HFF-Myc (cell line): Measurements from ENCODE around the gene KCTD21.

Experiments used
- DNase-seq: peaks from one replicate; pipeline ENCODE4 v3.0.0-alpha.2; 2011; ENCODE audit warnings: low read depth; ENCODE audit errors: extremely low read depth
- H3K4me3 ChIP-seq: replicated peaks from 2 replicates; pipeline ENCODE4 v1.5.1; 2011; ENCODE audit warnings: low read depth, mild to moderate bottlenecking, control low read depth, low read length
- TF ChIP-seq, protein P1 (sequence below): IDR thresholded peaks from 2 replicates; pipeline ENCODE4 v1.5.1; 2012; ENCODE audit warnings: mild to moderate bottlenecking, low read depth, low read length, control low read depth; ENCODE audit errors: missing control alignments

KCTD21 gene

GRCh38 chr11:78205256-78205655 is 16.8 kb upstream of the KCTD21 start:
- TF ChIP-seq, protein P1, sequence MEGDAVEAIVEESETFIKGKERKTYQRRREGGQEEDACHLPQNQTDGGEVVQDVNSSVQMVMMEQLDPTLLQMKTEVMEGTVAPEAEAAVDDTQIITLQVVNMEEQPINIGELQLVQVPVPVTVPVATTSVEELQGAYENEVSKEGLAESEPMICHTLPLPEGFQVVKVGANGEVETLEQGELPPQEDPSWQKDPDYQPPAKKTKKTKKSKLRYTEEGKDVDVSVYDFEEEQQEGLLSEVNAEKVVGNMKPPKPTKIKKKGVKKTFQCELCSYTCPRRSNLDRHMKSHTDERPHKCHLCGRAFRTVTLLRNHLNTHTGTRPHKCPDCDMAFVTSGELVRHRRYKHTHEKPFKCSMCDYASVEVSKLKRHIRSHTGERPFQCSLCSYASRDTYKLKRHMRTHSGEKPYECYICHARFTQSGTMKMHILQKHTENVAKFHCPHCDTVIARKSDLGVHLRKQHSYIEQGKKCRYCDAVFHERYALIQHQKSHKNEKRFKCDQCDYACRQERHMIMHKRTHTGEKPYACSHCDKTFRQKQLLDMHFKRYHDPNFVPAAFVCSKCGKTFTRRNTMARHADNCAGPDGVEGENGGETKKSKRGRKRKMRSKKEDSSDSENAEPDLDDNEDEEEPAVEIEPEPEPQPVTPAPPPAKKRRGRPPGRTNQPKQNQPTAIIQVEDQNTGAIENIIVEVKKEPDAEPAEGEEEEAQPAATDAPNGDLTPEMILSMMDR: no peak
- H3K4me3 ChIP-seq: no peak overlapping the region
- DNase-seq: no peak

DNA sequence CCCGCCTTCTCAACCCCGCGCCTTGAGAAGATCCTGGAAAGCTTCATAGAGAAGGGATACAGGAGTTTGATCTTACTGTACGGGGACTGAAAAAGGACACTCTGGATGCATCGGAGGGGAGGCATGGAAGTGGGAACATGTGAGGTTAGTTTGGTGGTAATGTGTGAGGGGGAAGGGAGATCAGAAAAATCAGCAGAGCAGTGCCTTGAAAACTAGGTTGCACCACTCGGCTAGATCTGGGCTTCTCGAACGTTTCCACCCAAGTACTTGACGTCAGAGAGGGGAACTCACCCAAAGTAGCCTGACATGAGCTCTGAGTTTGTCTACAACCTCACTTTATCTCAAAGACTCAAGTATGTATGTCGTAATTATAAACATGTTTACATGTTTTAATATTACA is 14.8 kb upstream of the KCTD21 start:
- TF ChIP-seq, protein P1: no peak
- no peak overlapping the region for H3K4me3 ChIP-seq
- no peak for DNase-seq

- H3K4me3 ChIP-seq: no peak overlapping the region
- TF ChIP-seq, protein P1: no peak
- no peak for DNase-seq
These were observed 14.3 kb upstream of the KCTD21 start for GRCh38 chr11:78202733-78203167.

GRCh38 chr11:78201096-78201818 is 12.8 kb upstream of the KCTD21 start:
- TF ChIP-seq, protein P1: no peak
- no peak overlapping the region for H3K4me3 ChIP-seq
- DNase-seq: no peak

GRCh38 chr11:78200553-78200952 is 12.1 kb upstream of the KCTD21 start:
- no peak for DNase-seq
- no peak overlapping the region for H3K4me3 ChIP-seq
- TF ChIP-seq, protein P1: no peak

- no peak overlapping the region for H3K4me3 ChIP-seq
- TF ChIP-seq, protein P1: no peak
- DNase-seq: no peak
These were observed 11.6 kb upstream of the KCTD21 start for GRCh38 chr11:78200061-78200460.

GRCh38 chr11:78199653-78200015 is 11.2 kb upstream of the KCTD21 start:
- no peak for DNase-seq
- H3K4me3 ChIP-seq: no peak overlapping the region
- TF ChIP-seq, protein P1: no peak
